ENCODE measurements around the gene RXYLT1. TPM values are rescaled to one million over a fixed set of nuclear protein-coding genes. Genes with fewer than 3 reads are reported as not detected.

Gene RXYLT1
- total RNA-seq, 1 experiment from 2014 or later: 9.8 TPM

DNA sequence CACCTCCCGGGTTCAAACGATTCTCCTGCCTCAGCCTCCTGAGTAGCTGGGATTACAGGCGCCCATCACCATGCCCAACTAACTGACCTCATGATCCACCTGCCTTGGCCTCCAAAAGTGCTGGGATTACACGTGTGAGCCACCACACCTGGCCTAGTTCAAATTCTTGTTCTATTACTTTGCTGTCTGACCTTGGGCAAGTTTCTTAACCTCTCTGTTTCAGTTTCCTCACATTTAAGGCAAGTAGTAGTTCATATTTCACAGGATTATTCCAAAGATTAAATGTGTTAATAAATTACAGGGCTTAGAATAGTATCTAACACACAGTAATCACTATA lies 10.9 kb downstream of the RXYLT1 start:
- no peak for DNase-seq (ENCODE audit: low spot score)
- peaks cover 17% of the 10 kb centered on the region for H3K36me3 Mint-ChIP-seq

DNA sequence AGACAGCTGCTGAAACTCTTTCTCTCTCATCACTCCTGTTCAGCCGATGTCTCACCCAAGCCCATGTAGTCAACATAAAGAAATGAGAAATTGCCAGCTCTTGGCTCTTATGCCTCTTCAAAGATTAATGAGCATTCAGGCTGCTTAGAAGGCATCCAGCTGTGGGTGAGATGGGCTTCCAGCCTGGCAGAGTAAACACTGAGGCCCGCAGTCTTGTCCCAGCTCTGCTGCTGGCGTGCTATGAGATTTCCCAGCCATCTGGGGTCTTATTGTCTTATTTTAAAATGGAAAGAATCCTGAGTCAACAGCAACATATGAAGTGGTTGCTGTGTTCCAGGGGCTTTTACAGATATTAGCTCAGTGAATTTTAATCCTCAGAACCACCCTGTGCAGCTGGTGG lies 12.6 kb downstream of the RXYLT1 start:
- no peaks in the 10 kb centered on the region for H3K9me3 Mint-ChIP-seq
- DNase-seq (ENCODE audit: low spot score) (no peak), ATAC-seq (no peak)
- peaks cover 12% of the 10 kb centered on the region for H3K36me3 Mint-ChIP-seq
- H3K4me3 Mint-ChIP-seq: no peak overlapping the region
- TF ChIP-seq TEAD4 (CRISPR knock-in tag; IDR thresholded peaks at IDR 0.05) (no peak), AFF4 (CRISPR knock-in tag; IDR thresholded peaks at IDR 0.05; ENCODE audit: borderline replicate concordance) (no peak), RORB (CRISPR knock-in tag; IDR thresholded peaks at IDR 0.05) (no peak), HMGXB4 (CRISPR knock-in tag; IDR thresholded peaks at IDR 0.05) (no peak), NR1H2 (CRISPR knock-in tag; IDR thresholded peaks at IDR 0.05) (no peak), E2F4 (CRISPR knock-in tag; IDR thresholded peaks at IDR 0.05; ENCODE audit: borderline replicate concordance, low read depth) (no peak), ELF4 (CRISPR knock-in tag; IDR thresholded peaks at IDR 0.05; ENCODE audit: low read depth) (no peak), ZNF232 (CRISPR knock-in tag; IDR thresholded peaks at IDR 0.05) (no peak), ZNF138 (CRISPR knock-in tag; conservative IDR thresholded peaks at IDR 0.05) (no peak), MLX (CRISPR knock-in tag; IDR thresholded peaks at IDR 0.05) (no peak), CREM (CRISPR knock-in tag; IDR thresholded peaks at IDR 0.05) (no peak)
- TF ChIP-seq, protein P1, sequence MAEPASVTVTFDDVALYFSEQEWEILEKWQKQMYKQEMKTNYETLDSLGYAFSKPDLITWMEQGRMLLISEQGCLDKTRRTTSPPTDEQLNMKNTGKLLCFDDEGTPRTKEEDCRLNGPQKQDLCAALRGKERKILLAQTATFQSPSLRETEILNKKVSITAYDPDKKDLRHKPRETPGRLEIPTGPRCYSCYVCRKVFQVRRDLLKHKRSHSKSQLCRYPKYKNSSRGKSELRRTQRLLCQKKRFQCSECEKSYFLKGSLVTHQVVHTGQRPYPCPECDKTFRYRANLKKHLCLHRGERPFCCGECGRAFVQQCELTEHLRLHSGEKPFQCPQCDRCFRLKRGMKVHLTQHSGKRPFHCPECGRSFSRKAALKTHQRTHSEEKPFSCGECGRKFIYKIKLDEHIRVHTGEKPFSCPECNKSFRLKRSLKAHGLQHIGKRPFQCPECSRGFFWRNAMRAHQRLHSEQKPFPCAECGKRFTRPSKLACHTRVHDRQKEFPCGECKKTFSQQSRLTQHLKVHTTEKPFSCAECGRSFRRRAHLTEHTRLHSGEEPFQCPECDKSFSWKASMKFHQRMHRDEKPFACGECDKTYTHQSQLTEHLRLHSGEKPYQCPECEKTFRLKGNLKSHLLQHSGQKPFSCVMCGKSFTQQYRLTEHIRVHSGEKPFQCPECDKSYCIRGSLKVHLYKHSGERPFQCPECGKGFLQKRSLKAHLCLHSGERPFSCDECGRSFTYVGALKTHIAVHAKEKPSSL (CRISPR knock-in tag; conservative IDR thresholded peaks at IDR 0.05): no peak
- TF ChIP-seq, protein P2, sequence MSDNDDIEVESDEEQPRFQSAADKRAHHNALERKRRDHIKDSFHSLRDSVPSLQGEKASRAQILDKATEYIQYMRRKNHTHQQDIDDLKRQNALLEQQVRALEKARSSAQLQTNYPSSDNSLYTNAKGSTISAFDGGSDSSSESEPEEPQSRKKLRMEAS (CRISPR knock-in tag; IDR thresholded peaks at IDR 0.05): no peak
- TF ChIP-seq, protein P3, sequence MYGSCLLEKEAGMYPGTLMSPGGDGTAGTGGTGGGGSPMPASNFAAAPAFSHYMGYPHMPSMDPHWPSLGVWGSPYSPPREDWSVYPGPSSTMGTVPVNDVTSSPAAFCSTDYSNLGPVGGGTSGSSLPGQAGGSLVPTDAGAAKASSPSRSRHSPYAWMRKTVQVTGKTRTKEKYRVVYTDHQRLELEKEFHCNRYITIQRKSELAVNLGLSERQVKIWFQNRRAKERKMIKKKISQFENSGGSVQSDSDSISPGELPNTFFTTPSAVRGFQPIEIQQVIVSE (CRISPR knock-in tag; IDR thresholded peaks at IDR 0.05; ENCODE audit: borderline replicate concordance): no peak
- no peak overlapping the region for H3K27ac Mint-ChIP-seq
- no peaks in the 10 kb centered on the region for H3K27me3 Mint-ChIP-seq (ENCODE audit: low read depth)
- ChIA-PET POLR2A (no interaction called here), CTCF (no interaction called here)
- H3K4me1 Mint-ChIP-seq: peaks cover 7% of the 10 kb centered on the region

More for the DNA sequence above, 10.9 kb downstream of the RXYLT1 start:
- ATAC-seq: no peak
- H3K4me3 Mint-ChIP-seq: no peak overlapping the region
- no peak for TF ChIP-seq JAZF1 (CRISPR knock-in tag; IDR thresholded peaks at IDR 0.05)
- TF ChIP-seq, protein P4, sequence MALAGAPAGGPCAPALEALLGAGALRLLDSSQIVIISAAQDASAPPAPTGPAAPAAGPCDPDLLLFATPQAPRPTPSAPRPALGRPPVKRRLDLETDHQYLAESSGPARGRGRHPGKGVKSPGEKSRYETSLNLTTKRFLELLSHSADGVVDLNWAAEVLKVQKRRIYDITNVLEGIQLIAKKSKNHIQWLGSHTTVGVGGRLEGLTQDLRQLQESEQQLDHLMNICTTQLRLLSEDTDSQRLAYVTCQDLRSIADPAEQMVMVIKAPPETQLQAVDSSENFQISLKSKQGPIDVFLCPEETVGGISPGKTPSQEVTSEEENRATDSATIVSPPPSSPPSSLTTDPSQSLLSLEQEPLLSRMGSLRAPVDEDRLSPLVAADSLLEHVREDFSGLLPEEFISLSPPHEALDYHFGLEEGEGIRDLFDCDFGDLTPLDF (CRISPR knock-in tag; IDR thresholded peaks at IDR 0.05): no peak
- no peak for TF ChIP-seq ZNF423 (CRISPR knock-in tag; IDR thresholded peaks at IDR 0.05)
- TF ChIP-seq SMAD4 (CRISPR knock-in tag; IDR thresholded peaks at IDR 0.05): no peak
- TF ChIP-seq, protein P3 (CRISPR knock-in tag; IDR thresholded peaks at IDR 0.05; ENCODE audit: borderline replicate concordance): no peak
- TF ChIP-seq ZNF121 (CRISPR knock-in tag; IDR thresholded peaks at IDR 0.05): no peak
- no peak for TF ChIP-seq NFATC4 (CRISPR knock-in tag; IDR thresholded peaks at IDR 0.05)
- peaks cover 7% of the 10 kb centered on the region for H3K4me1 Mint-ChIP-seq
- ChIA-PET CTCF (no interaction called here), POLR2A (no interaction called here)
- no peaks in the 10 kb centered on the region for H3K27me3 Mint-ChIP-seq (ENCODE audit: low read depth)
- H3K9me3 Mint-ChIP-seq: no peaks in the 10 kb centered on the region
- H3K27ac Mint-ChIP-seq: no peak overlapping the region
